ENCODE data around the gene RIC3.

RIC3 gene

GRCh38 chr11:8086001-8086479, 82.8 kb downstream of the RIC3 start:
- no peak for DNase-seq

DNA sequence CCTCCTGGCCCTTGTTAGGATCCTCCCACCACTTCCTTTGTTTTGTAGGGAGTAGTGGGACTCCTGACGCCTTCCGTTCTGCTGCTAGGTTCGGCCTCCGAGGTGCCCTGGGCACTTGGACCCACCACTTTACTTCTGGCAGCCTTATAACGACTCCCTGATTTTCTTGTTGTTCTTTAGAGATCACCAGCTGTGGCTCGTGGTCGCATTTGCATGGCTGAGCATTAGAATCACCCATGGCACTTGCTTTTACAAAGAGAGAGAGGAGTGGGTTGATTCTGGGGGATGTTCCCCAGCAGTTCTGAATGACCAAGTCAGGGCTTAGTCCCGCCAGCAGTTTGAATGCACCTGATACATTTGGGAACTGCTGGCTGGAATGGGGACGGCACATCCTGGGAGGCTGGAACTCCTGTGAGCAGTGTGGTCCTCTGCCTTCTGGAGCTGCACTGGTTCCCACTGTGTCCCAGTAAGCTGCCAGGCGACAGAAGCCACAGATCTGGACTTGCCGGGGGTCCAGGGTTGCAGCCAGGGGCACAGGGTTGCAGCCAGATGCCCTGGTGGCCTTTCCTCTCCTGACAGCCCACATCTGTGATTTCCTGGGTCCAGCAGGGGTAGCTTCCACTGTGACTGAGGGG, 83.7 kb downstream of the RIC3 start:
- DNase-seq, result no peak

DNA sequence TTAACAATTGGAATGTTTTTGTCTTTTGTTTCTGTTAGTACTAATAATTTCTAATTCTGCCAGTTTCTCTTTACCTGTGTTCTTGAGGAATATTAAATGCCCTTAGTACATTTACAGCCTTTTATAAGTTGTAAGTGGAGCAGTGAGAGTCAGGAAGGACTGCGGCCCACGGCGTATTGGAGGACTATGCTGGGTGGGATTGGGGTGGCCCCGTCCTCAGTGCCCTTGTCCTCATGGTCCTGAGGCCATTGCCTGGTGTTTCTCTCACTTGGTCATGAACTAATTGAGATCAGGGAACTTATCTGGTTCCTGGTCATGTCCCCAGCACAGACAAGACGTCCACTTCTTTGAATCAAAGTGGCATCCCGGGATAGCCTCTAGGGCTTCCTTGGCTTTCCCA, 84.5 kb downstream of the RIC3 start:
- no peak for DNase-seq

DNA sequence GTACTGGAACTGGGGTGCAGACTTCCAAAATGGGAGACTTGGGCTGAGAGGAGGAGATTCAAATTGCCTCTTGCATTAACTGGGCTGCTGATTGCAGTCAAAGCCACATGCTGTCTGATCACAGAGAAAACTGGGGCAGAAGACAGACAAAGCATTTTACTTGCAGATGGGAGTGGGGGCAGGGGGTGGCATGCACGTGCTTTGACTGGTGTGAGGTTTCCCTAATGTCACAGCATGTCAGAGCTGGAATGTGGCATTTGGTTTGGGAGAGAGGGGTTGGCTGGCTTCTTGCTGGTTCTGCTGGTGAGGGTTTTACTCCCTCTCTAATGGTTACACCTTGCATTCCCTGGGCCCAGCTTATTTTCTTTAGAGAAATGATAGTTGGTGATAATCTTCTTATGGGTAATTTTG, 84.9 kb downstream of the RIC3 start:
- peak; percentile 4 for DNase-seq

GRCh38 chr11:8083088-8083395, 85.8 kb downstream of the RIC3 start:
- no peak for DNase-seq

DNA sequence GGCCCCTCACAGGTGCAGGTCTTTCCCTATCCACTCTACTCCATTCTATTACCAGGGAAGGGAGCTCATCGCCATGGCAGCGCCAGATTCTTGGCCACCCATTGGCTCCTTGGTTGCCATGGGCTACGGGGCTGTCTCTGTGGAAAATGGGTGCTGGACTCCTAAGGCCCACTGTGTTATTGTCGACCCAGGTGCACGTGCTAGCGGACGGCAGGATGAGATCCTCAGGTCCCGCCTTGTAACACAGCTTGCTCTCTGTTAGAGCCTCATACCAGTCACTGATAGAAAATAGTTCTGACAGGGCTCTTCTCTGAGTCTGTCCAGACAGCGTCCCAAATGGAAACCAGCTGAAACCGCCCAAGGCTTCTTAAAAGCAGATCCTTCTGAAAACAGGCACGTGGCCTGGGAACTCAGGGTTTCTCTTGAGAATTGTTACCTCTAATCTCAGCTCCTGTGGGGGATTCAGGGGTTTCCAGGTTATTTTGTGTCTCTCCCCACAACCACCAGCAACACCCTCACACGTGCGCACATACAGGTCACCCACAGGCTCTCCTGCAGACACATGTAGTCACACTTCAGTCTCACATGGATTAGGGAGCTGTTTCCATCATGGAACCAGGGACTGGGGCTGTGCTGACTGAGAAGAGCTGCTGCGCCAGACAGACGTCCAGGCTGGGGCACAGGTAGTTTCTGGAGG, 86.3 kb downstream of the RIC3 start:
- DNase-seq, result peak; percentile 35

DNA sequence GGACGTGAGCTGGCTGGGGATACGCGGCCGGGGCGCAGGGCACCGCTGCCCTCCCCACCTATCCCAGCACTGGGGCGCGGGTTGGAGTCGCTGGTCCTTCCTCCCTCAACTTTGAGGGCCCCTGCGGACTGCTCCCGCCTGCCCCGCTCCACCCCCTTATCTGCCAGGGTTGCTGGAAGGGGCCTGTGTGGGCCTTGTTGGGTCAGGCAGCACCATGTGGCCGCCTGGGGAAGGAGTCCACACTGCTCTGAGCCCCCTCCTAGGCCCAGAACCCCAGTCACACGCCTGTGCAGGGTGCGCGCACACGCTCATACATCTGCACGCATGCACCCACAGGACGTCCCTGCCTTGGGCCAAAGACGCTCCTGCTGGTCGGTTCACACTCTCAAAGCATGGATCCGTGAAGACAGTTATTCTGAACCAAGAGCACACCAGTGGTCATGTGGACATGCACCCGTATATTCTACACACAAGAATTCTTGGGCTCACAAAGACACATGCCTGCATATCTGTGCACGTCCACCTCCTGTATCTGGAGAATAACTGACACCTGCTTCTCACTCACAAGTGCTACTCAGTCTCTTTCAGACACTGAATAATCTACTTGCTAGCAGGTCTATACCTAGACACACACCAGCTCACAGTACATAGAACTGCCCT, 87.1 kb downstream of the RIC3 start:
- DNase-seq, result no peak

GRCh38 chr11:8080674-8081590, 87.9 kb downstream of the RIC3 start, which contains the start of gene TUB:
Gene TUB (plus strand): TSS chr11:8081211. CDS start chr11:8081511, 300 bp downstream.
- DNase-seq, result peak; percentile 29

DNA sequence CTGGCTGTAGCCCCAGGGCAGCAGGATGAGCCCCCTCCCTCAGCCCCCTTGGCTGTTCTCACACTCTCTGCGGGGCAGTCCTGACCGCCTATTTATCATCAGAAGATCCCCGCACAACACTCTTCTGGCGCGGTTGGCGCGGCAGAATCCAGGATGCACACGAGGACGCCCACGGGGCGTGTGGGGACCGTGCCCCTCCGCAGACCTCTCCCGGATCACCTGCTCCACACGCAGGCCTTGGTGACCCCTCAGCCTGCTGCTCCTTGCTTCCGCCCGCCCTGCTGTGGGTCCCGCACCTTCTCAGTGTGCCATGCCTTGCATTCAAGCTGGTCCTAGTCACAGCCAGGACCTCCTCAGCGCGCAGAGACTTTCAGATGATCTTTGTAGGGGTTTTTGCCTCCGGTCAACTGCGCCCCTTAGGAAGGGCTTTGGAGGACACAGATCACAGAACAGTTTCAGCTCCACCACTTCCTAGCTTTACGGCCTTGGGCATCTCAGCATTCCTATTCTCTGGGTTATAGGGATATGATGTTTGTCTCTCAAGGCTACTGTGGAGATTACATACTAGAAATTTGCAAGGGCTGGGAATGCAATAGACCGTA, 88.7 kb downstream of the RIC3 start:
- no peak for DNase-seq

GRCh38 chr11:8079111-8079675, 89.6 kb downstream of the RIC3 start:
- no peak for DNase-seq

- DNase-seq, result no peak
Observed at GRCh38 chr11:8075119-8075726, 93.6 kb downstream of the RIC3 start.

DNA sequence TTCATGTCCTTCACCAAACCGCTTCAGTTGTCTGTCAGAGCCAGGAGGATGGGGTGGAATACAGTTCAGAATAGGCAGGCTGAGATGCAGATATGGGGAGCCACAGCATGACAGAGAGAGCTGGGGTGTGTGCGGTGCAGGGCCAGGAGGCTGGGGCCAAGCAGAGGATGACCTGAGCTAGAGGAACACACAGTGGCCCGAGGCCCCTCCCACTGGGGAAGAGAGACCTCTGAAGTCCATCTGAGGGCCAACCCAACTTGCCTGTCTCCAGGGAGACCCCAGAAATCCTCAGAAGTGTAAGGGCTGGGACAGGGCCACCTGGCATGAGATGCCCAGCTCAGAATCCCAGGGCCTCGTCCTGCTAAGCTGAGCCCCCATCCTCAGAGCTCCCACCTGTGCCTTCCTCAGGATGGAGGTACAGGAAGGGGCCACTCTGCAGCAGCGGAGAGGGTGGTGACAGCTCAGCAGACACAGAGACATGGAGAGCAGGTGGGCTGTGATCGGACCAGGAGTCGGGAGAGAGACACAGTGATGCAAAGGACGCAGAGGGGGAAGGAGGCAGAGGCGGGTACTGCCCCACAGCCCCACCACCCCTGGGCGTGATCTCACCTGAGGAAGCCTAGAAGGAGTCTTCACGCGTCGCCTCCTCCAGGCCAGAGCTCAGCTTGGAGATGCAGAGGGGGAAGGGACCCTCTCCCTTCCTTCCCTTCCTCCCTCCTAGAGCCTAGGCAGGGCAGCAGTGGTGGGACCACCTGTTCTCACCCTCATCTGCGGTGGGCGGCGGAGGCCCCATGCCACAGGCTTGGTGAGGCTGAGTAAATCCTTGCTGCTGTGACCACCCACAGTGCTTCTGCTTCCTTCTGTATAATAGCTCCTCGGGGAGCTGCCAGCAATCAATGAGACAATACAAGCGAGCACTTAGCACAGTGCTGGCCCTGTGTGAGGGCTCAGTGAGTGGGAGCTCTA, 96.9 kb downstream of the RIC3 start:
- no peak for DNase-seq

DNA sequence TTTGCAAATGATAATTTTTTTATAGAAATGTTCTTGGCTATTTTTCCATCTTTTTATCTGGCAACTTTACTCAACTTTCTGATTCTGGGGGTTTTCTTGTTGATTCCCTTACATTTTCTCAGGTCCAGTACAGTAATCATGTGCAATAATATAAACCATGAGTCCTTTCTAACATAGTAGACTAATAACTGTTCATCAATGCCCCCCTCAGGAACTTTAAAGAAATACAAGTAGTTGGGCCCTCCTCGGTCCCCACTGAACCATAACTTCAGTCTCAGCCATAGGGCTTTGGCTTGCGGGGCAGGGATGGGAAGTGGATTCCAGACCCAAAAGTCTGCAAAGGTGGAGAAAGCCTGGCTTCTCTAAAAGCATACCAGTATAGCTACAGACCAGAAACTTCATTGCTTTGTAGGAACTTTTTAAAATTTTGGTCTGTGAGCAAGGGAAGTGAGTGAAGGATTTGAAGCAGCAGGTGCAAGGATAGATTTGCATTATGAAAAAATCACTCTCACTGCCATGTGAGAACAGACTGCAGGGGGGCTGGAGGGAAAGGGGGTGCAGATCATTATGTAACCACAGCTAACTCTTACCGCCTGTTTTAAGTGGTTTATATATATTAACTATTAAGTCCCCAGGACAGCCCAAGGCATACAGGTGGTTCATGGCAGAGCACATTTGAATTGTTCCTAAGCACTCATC, 98.3 kb downstream of the RIC3 start:
- DNase-seq, result no peak

GRCh38 chr11:8069771-8070170, 99.1 kb downstream of the RIC3 start:
- no peak for DNase-seq

GRCh38 chr11:8068605-8069221, 100.1 kb downstream of the RIC3 start:
- peak; percentile 9 for DNase-seq

GRCh38 chr11:8067929-8068575, 100.8 kb downstream of the RIC3 start:
- no peak for DNase-seq

DNA sequence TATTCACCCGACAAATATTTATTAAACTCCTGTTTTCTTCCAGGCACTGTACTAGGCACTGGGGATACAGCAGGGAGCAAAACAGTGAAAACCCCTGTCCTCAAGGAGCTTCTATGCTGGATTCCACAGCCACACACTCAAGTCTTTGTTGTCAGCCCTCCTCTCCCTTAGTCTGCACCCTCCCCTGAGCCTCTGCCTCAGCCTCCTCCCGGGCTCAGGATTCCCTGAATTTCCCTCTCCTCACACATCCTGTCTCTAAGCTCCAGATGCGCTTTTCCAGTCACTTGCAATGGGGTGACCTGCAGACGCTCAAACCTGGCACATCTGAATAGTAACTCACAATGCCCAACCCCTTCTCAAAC, 101.3 kb downstream of the RIC3 start:
- DNase-seq, result no peak

DNA sequence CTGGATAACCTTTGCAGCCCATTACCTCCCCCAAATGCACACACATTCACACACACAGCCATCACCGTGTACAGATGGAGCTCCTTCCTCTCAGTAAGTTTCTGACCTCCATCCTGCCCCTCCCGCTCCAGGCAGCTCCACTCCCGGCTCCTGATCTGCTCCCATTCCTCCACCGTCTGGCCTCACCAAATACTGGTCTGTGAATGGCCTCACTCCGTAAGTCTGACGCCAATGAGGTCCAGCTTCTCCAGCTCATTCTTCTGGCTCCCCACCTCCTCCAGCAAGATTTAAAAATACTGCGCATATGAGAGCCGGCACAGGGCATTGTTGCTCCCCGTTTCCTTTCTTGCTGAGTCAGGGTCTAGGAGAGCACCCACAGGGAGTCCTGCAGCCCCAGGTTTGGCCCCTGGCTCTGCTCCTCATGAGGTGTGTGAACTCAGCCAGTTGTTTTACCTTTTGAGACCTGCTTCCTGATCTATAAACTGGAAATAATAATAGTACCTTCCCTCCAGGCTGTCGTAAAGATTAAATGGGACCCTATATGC, 101.8 kb downstream of the RIC3 start:
- no peak for DNase-seq

Measured in midbrain (tissue), 1 donor.